Fibroblast of lung (primary cell): ENCODE data around the gene KDM2A. TPM values are rescaled to one million over a fixed set of nuclear protein-coding genes. Genes with fewer than 3 reads are reported as not detected.

Experiments used
- DNase-seq, 2 donors: peaks; one replicate each; pipeline versions ENCODE4 v3.0.0 to v3.0.0-alpha.2; 2010; ENCODE audit warnings: low read depth in 2 of 2
- H2AFZ ChIP-seq: 2 replicates; pipeline ENCODE4 v1.5.1; 2012; ENCODE audit warnings: low read length, control low read depth, inconsistent platforms
- H3K27ac ChIP-seq: 2 replicates; pipeline ENCODE4 v1.5.1; 2011; ENCODE audit warnings: low read length, control low read depth; ENCODE audit not compliant: insufficient read depth
- H3K27me3 ChIP-seq: 2 replicates; pipeline ENCODE4 v1.5.1; 2011; ENCODE audit warnings: mild to moderate bottlenecking, low read length; ENCODE audit not compliant: control insufficient read depth, insufficient read depth
- H3K36me3 ChIP-seq: 2 replicates; pipeline ENCODE4 v1.5.1; 2011; ENCODE audit warnings: low read length; ENCODE audit not compliant: control insufficient read depth, insufficient read depth
- H3K4me1 ChIP-seq: 2 replicates; pipeline ENCODE4 v1.5.1; 2011; ENCODE audit warnings: low read length; ENCODE audit not compliant: control insufficient read depth, insufficient read depth; ENCODE audit errors: extremely low read depth
- H3K4me2 ChIP-seq: 2 replicates; pipeline ENCODE4 v1.5.1; 2011; ENCODE audit warnings: low read length, control low read depth; ENCODE audit not compliant: insufficient read depth; ENCODE audit errors: extremely low read depth
- H3K4me3 ChIP-seq, 4 experiments: fragments of 200-600 bp in 1 of 4; sonication (generic) in 1 of 4; replicated peaks in 1 of 4; 2 replicates each; pipeline ENCODE4 v1.5.1; 2011 to 2016; ENCODE audit warnings: low read length in 4 of 4, low read depth in 3 of 4, mild to moderate bottlenecking in 3 of 4, control low read depth in 2 of 4, inconsistent platforms in 1 of 4, mixed read lengths in 1 of 4; ENCODE audit not compliant: insufficient read depth in 1 of 4; ENCODE audit errors: control extremely low read depth in 1 of 4
- H3K79me2 ChIP-seq: 2 replicates; pipeline ENCODE4 v1.5.1; 2012; ENCODE audit warnings: mild to moderate bottlenecking, low read length, inconsistent platforms; ENCODE audit not compliant: control insufficient read depth, insufficient read depth
- H3K9ac ChIP-seq: 2 replicates; pipeline ENCODE4 v1.5.1; 2011; ENCODE audit warnings: mild to moderate bottlenecking, low read length, control low read depth; ENCODE audit not compliant: insufficient read depth
- H3K9me3 ChIP-seq: 2 replicates; pipeline ENCODE4 v1.5.1; 2012; ENCODE audit warnings: low read depth, low read length; ENCODE audit not compliant: control insufficient read depth, insufficient read depth
- H4K20me1 ChIP-seq: 2 replicates; pipeline ENCODE4 v1.5.1; 2011; ENCODE audit warnings: low read length; ENCODE audit not compliant: control insufficient read depth, insufficient read depth; ENCODE audit errors: extremely low read depth
- CTCF ChIP-seq, 2 donors: IDR thresholded peaks in 1 of 2; conservative IDR thresholded peaks in 1 of 2; 1 replicate in 1 of 2; 2 replicates in 1 of 2; pipeline ENCODE4 v1.5.1; 2011 to 2012; ENCODE audit warnings: low read length in 2 of 2, control low read depth in 1 of 2, inconsistent platforms in 1 of 2, low read depth in 1 of 2, mild to moderate bottlenecking in 1 of 2
- EZH2 ChIP-seq: IDR thresholded peaks from 2 replicates; pipeline ENCODE4 v1.5.1; 2012; ENCODE audit warnings: low read length, control low read depth, mild to moderate bottlenecking; ENCODE audit errors: missing control alignments
- polyA plus RNA-seq, 2 donors: library from polyadenylated mRNA; depleted of rRNA in 1 of 2; stranded (reverse) in 1 of 2; unstranded in 1 of 2; fragments of >200 nt; gene quantifications; 2 replicates each; pipeline ENCODE4 v1.2.1, GENCODE V29; 2011 to 2012; ENCODE audit warnings: missing spikeins in 1 of 2
- total RNA-seq: library from RNA; depleted of rRNA; stranded (reverse); fragments of >200 nt; gene quantifications from 2 replicates; pipeline ENCODE4 v1.2.1, GENCODE V29; 2014

KDM2A gene
- total and polyA plus RNA-seq, 2 donors (not counting 1 experiment from before 2014, with no cell fraction given), result 36.4 to 42.6 TPM

GRCh38 chr11:67288452-67289225 is 169.6 kb downstream of the KDM2A start:
- TF ChIP-seq EZH2, result no peak
- peak; percentile 21 to 22 for TF ChIP-seq CTCF (conservative IDR thresholded peaks at IDR 0.05 in 1 of 2, IDR thresholded peaks at IDR 0.05 in 1 of 2; ENCODE audit: low read depth in 1 of 2, low read length in 2 of 2)
- H3K4me3 ChIP-seq, result peak overlapping the region; percentile 56 to 83 (median 74)
- peak overlapping the region; percentile 84 for H3K9ac ChIP-seq
- H4K20me1 ChIP-seq, result no peaks in the 10 kb centered on the region
- peak; percentile 89 for DNase-seq
- no peaks in the 10 kb centered on the region for H3K9me3 ChIP-seq
- H2AFZ ChIP-seq, result no peak overlapping the region
- H3K36me3 ChIP-seq, result peaks cover 33% of the 10 kb centered on the region
- peaks cover 20% of the 10 kb centered on the region for H3K4me1 ChIP-seq
- no peaks in the 10 kb centered on the region for H3K27me3 ChIP-seq
- H3K27ac ChIP-seq, result peak overlapping the region; percentile 97
- peaks cover 15% of the 10 kb centered on the region for H3K79me2 ChIP-seq
- peak overlapping the region; percentile 83 for H3K4me2 ChIP-seq

- Histone ChIP-seq H3K79me2 (peaks cover 18% of the 10 kb centered on the region), H3K9ac (peak within 1 kb of the TSS; percentile 84), H3K27ac (peak within 1 kb of the TSS; percentile 97), H4K20me1 (no peaks in the 10 kb centered on the region), H3K4me1 (peaks cover 20% of the 10 kb centered on the region), H3K4me3 (peak within 1 kb of the TSS; percentile 72 to 83 (median 76)), H3K36me3 (peaks cover 29% of the 10 kb centered on the region), H2AFZ (peak within 1 kb of the TSS; percentile 77), H3K9me3 (no peaks in the 10 kb centered on the region), H3K4me2 (peak within 1 kb of the TSS; percentile 95), H3K27me3 (no peaks in the 10 kb centered on the region)
- TF ChIP-seq CTCF (conservative IDR thresholded peaks at IDR 0.05 in 1 of 2, IDR thresholded peaks at IDR 0.05 in 1 of 2; ENCODE audit: low read depth in 1 of 2, low read length in 2 of 2) (no peak), EZH2 (no peak)
- no peak for DNase-seq
Observed at GRCh38 chr11:67289226-67289650, 170.2 kb downstream of the KDM2A start, which contains the start of gene ANKRD13D. Gene ANKRD13D, plus strand, starts transcription at chr11:67289303. Its CDS starts 158 bp downstream, at chr11:67289461.

GRCh38 chr11:67289651-67290479 is 170.8 kb downstream of the KDM2A start:
- Histone ChIP-seq H3K9me3 (no peaks in the 10 kb centered on the region), H3K79me2 (peaks cover 18% of the 10 kb centered on the region), H3K27me3 (no peaks in the 10 kb centered on the region), H3K4me3 (peak overlapping the region; percentile 72 to 83 (median 73)), H3K27ac (peak overlapping the region; percentile 69), H3K9ac (peak overlapping the region; percentile 66), H2AFZ (no peak overlapping the region), H4K20me1 (no peaks in the 10 kb centered on the region), H3K4me2 (peak overlapping the region; percentile 95), H3K4me1 (peaks cover 20% of the 10 kb centered on the region), H3K36me3 (peaks cover 29% of the 10 kb centered on the region)
- DNase-seq, result no peak
- TF ChIP-seq CTCF (conservative IDR thresholded peaks at IDR 0.05 in 1 of 2, IDR thresholded peaks at IDR 0.05 in 1 of 2; ENCODE audit: low read depth in 1 of 2, low read length in 2 of 2) (no peak), EZH2 (no peak)
